Right lobe of liver (tissue), 4 donors: ENCODE measurements around the gene POP5.

Experiments
- POLR2A ChIP-seq: fragments of 450-650 bp; IDR thresholded peaks from one replicate; pipeline ENCODE4 v1.6.1; 2017; ENCODE audit warnings: antibody characterized with exemption, mild to moderate bottlenecking
- TF ChIP-seq, protein P1 (sequence below), 4 donors: fragments of 200-600 bp in 3 of 4; fragments of 450-650 bp in 1 of 4; IDR thresholded peaks; one replicate each; pipeline versions ENCODE4 v1.5.1 to v1.8.0; 2016 to 2022; ENCODE audit warnings: antibody characterized with exemption in 4 of 4, mild to moderate bottlenecking in 2 of 4
- donor health status: DM: no; HTN: no; CAD: no.
- donor health status: DM: no; HTN: no; CAD: no.
- donor health status: DM: no; HTN: yes; CAD: no.

DNA sequence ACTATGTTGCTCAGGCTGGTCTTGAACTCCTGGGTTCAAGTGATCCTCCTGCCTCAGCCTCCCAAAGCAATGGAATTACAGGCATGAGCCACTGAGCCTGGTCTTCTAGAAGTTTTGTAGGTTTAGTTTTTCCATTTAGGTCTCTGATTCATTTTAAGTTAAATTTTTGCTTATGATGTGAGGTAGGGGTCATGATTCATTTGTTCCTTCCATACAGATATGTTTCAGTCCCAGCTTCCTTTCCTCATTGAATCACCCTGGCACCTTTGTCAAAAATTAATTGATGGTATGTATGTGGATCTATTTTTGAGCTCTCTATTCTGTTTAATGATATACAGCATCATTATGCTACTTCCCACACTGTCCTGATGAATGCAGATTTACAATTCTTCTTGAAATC, 33.6 kb upstream of the POP5 start:
- TF ChIP-seq, protein P1, sequence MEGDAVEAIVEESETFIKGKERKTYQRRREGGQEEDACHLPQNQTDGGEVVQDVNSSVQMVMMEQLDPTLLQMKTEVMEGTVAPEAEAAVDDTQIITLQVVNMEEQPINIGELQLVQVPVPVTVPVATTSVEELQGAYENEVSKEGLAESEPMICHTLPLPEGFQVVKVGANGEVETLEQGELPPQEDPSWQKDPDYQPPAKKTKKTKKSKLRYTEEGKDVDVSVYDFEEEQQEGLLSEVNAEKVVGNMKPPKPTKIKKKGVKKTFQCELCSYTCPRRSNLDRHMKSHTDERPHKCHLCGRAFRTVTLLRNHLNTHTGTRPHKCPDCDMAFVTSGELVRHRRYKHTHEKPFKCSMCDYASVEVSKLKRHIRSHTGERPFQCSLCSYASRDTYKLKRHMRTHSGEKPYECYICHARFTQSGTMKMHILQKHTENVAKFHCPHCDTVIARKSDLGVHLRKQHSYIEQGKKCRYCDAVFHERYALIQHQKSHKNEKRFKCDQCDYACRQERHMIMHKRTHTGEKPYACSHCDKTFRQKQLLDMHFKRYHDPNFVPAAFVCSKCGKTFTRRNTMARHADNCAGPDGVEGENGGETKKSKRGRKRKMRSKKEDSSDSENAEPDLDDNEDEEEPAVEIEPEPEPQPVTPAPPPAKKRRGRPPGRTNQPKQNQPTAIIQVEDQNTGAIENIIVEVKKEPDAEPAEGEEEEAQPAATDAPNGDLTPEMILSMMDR (IDR thresholded peaks at IDR 0.05) = no peak
- TF ChIP-seq POLR2A = no peak
